ENCODE results near the gene KLRC2. TPM values are rescaled to one million over a fixed set of nuclear protein-coding genes. Genes with fewer than 3 reads are reported as not detected.
A peak's percentile ranks its signal among the peaks of the same experiment; 100 is the strongest.
"Not testable (repeated sequence)": the region's sequence is repeated elsewhere in the genome, so short reads cannot be mapped to it uniquely, and the experiment has no call there.

KLRC2 gene
- total and polyA plus RNA-seq, 8 donors: 0.26 to 0.56 (median 0.34) TPM; not detected in 5

DNA sequence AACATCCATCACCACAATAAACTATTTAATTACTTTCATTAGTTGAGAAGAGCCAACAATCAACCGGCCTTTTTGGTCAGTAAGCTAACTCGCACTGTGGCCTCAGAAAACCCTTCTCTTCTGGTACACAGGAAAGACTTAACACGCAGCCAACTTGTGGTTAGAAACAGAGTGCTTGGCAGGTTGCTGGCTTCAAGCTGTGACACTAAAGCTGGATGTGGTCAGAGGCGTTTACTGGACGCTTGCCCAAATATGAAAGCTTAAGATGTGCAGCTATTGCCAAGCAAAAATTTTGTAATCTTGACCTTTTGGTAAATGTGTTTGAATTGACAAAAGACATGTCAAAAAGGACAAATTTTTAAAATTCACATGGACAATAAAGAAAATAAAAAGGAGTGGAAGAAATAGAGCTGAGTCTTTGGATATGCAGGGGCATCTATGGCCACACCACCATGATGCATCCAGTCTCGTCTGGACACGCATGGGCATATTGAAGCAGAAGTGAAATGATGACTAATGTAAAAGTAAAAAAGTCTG lies 43.3 kb downstream of the KLRC2 start:
- Histone ChIP-seq H3K27me3 (no peaks in the 10 kb centered on the region), H3K36me3 (no peaks in the 10 kb centered on the region), H3K4me1 (no peaks in the 10 kb centered on the region), H3K9me3 (no peaks in the 10 kb centered on the region), H3K4me3 (no peak overlapping the region), H3K27ac (no peak overlapping the region)
- ATAC-seq: peak in 3 of 4 donors; percentile 42 to 77 (median 57)
- no peak for DNase-seq
- 70 to 78% methylated on average over 7 of the region's 7 CpGs for WGBS, 2 donors
- no peak for FAIRE-seq
- TF ChIP-seq, protein P1, sequence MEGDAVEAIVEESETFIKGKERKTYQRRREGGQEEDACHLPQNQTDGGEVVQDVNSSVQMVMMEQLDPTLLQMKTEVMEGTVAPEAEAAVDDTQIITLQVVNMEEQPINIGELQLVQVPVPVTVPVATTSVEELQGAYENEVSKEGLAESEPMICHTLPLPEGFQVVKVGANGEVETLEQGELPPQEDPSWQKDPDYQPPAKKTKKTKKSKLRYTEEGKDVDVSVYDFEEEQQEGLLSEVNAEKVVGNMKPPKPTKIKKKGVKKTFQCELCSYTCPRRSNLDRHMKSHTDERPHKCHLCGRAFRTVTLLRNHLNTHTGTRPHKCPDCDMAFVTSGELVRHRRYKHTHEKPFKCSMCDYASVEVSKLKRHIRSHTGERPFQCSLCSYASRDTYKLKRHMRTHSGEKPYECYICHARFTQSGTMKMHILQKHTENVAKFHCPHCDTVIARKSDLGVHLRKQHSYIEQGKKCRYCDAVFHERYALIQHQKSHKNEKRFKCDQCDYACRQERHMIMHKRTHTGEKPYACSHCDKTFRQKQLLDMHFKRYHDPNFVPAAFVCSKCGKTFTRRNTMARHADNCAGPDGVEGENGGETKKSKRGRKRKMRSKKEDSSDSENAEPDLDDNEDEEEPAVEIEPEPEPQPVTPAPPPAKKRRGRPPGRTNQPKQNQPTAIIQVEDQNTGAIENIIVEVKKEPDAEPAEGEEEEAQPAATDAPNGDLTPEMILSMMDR (IDR thresholded peaks at IDR 0.05): no peak
- intact Hi-C loops (cut with DNase I): no loop called here

- WGBS, 2 donors: 93 to 94% methylated on average over 7 of the region's 7 CpGs
- H3K27ac ChIP-seq; H3K4me3 ChIP-seq; H3K4me1 ChIP-seq; H3K9me3 ChIP-seq; intact Hi-C loops (cut with DNase I); ATAC-seq; DNase-seq; H3K36me3 ChIP-seq; H3K27me3 ChIP-seq; FAIRE-seq: not testable (repeated sequence)
Measured at GRCh38 chr12:10390991-10391390, 44.8 kb downstream of the KLRC2 start.

GRCh38 chr12:10389904-10390303 lies 45.9 kb downstream of the KLRC2 start, which contains the start of gene KLRK1:
TSS of gene KLRK1 (minus strand) at chr12:10390041. CDS start at chr12:10388810, 1,231 bp downstream.
- WGBS, 2 donors: 78 to 81% methylated on average over 1 of the region's 1 CpG
- Histone ChIP-seq H3K27me3 (no peaks in the 10 kb centered on the region), H3K9me3 (no peaks in the 10 kb centered on the region), H3K4me3 (no peak within 1 kb of the TSS), H3K27ac (no peak within 1 kb of the TSS), H3K4me1 (no peaks in the 10 kb centered on the region), H3K36me3 (no peaks in the 10 kb centered on the region)
- no peak for FAIRE-seq
- TF ChIP-seq, protein P1 (IDR thresholded peaks at IDR 0.05): no peak
- intact Hi-C loops (cut with DNase I): no loop called here
- no peak for ATAC-seq
- no peak for DNase-seq

GRCh38 chr12:10388624-10389413 lies 47.0 kb downstream of the KLRC2 start:
- no peak for ATAC-seq
- H3K9me3 ChIP-seq: no peaks in the 10 kb centered on the region
- H3K4me1 ChIP-seq: peaks cover 0 to under 1% (median 0%) of the 10 kb centered on the region in 3 donors
- H3K36me3 ChIP-seq: no peaks in the 10 kb centered on the region
- WGBS, 2 donors: 73 to 78% methylated on average over 9 of the region's 9 CpGs
- TF ChIP-seq, protein P1 (IDR thresholded peaks at IDR 0.05): no peak
- intact Hi-C loops (cut with DNase I): no loop called here
- H3K4me3 ChIP-seq: no peak overlapping the region
- FAIRE-seq: no peak
- no peak overlapping the region for H3K27ac ChIP-seq
- no peak for DNase-seq
- no peaks in the 10 kb centered on the region for H3K27me3 ChIP-seq

- H3K4me1 ChIP-seq; FAIRE-seq; ATAC-seq; H3K36me3 ChIP-seq; H3K4me3 ChIP-seq; H3K27ac ChIP-seq; intact Hi-C loops (cut with DNase I); DNase-seq; H3K9me3 ChIP-seq; H3K27me3 ChIP-seq: not testable (repeated sequence)
- WGBS, 2 donors: 88 to 89% methylated on average over 6 of the region's 6 CpGs
Measured at GRCh38 chr12:10387498-10387897, 48.3 kb downstream of the KLRC2 start.

DNA sequence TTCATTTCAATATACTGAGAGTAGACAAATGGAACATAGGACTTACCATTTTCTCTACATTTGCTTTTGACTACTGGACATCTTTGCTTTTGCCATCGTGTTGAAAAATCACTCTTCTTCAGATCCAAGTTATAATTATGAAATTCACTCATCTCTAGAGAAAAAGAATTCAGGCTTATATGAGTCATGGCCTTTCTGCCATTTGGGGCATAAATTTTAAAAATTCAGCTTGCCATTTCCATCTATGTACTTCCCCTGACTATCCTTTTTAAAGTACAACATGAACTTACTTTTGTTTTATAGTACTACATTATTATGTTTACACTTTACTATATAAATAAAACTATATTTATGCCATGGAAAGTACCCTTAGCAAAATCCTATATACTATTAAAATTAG lies 49.0 kb downstream of the KLRC2 start:
- no peak for DNase-seq
- no peak for ATAC-seq
- no peak for FAIRE-seq
- H3K4me3 ChIP-seq: no peak overlapping the region
- no peaks in the 10 kb centered on the region for H3K27me3 ChIP-seq
- 41 to 45% methylated on average over 1 of the region's 1 CpG for WGBS, 2 donors
- peaks cover 0 to 5% (median 0%) of the 10 kb centered on the region in 3 donors for H3K4me1 ChIP-seq
- H3K27ac ChIP-seq: no peak overlapping the region
- intact Hi-C loops (cut with DNase I): no loop called here
- no peaks in the 10 kb centered on the region for H3K36me3 ChIP-seq
- TF ChIP-seq, protein P1 (IDR thresholded peaks at IDR 0.05): no peak
- H3K9me3 ChIP-seq: no peaks in the 10 kb centered on the region

All from pancreas (tissue), 10 donors.